ENCODE measurements around the gene TRAF3IP1. TPM values are rescaled to one million over a fixed set of nuclear protein-coding genes. Genes with fewer than 3 reads are reported as not detected.

TRAF3IP1 gene
- total RNA-seq, 2 experiments from 2014 or later: 5.1 to 6.9 TPM

GRCh38 chr2:238278626-238279323 is 41.5 kb upstream of the TRAF3IP1 start:
- Mint-ChIP-seq H3K27me3 (no peaks in the 10 kb centered on the region), H3K9me3 (no peaks in the 10 kb centered on the region), H3K4me1 (ENCODE audit: low read depth) (peaks cover 28% of the 10 kb centered on the region), H3K36me3 (ENCODE audit: low read depth) (peaks cover 43% of the 10 kb centered on the region), H3K27ac (no peak overlapping the region), H3K4me3 (no peak overlapping the region)
- H3K36me3 ChIP-seq (ENCODE audit: insufficient read depth, low read length): peaks cover 42% of the 10 kb centered on the region
- intact Hi-C loops (cut with DNase I, micrococcal nuclease): no loop called here
- ATAC-seq (ENCODE audit: poor library complexity) (no peak), DNase-seq (no peak)
- no peak overlapping the region for H3K27ac ChIP-seq (ENCODE audit: low read depth in 1 of 2, low read length in 2 of 2)
- no peaks in the 10 kb centered on the region for H3K9me3 ChIP-seq (ENCODE audit: control insufficient read depth in 1 of 2, insufficient read depth in 1 of 2, low read length in 2 of 2)
- no peak overlapping the region for H3K4me3 ChIP-seq (ENCODE audit: low read length)
- CTCF ChIA-PET: no interaction called here
- POLR2A ChIA-PET: no interaction called here
- TF ChIP-seq CTCF (IDR thresholded peaks at IDR 0.05): no peak
- H3K27me3 ChIP-seq (ENCODE audit: control insufficient read depth in 1 of 2, insufficient read depth in 2 of 2, low read length in 2 of 2): no peaks in the 10 kb centered on the region
- H3K4me1 ChIP-seq (ENCODE audit: insufficient read depth, low read length): peaks cover 10% of the 10 kb centered on the region

GRCh38 chr2:238279324-238279682 is 41.0 kb upstream of the TRAF3IP1 start:
- ChIA-PET CTCF (no interaction called here), POLR2A (no interaction called here)
- DNase-seq: no peak
- H3K27ac ChIP-seq (ENCODE audit: low read depth in 1 of 2, low read length in 2 of 2): no peak overlapping the region
- Mint-ChIP-seq H3K36me3 (ENCODE audit: low read depth) (peaks cover 38% of the 10 kb centered on the region), H3K4me3 (no peak overlapping the region), H3K27ac (no peak overlapping the region), H3K27me3 (no peaks in the 10 kb centered on the region), H3K4me1 (ENCODE audit: low read depth) (peaks cover 29% of the 10 kb centered on the region), H3K9me3 (no peaks in the 10 kb centered on the region)
- intact Hi-C loops (cut with DNase I, micrococcal nuclease): no loop called here
- no peak for TF ChIP-seq CTCF (IDR thresholded peaks at IDR 0.05)
- no peaks in the 10 kb centered on the region for H3K9me3 ChIP-seq (ENCODE audit: control insufficient read depth in 1 of 2, insufficient read depth in 1 of 2, low read length in 2 of 2)
- ATAC-seq (ENCODE audit: poor library complexity): no peak
- H3K36me3 ChIP-seq (ENCODE audit: insufficient read depth, low read length): peaks cover 37% of the 10 kb centered on the region
- H3K4me1 ChIP-seq (ENCODE audit: insufficient read depth, low read length): peaks cover 12% of the 10 kb centered on the region
- no peaks in the 10 kb centered on the region for H3K27me3 ChIP-seq (ENCODE audit: control insufficient read depth in 1 of 2, insufficient read depth in 2 of 2, low read length in 2 of 2)
- H3K4me3 ChIP-seq (ENCODE audit: low read length): no peak overlapping the region

- DNase-seq: no peak
- no peak overlapping the region for H3K4me3 Mint-ChIP-seq
Measured at GRCh38 chr2:238280083-238280825, 40.1 kb upstream of the TRAF3IP1 start.

More at GRCh38 chr2:238280083-238280825, 40.1 kb upstream of the TRAF3IP1 start:
- Histone ChIP-seq H3K9me3 (ENCODE audit: control insufficient read depth in 1 of 2, insufficient read depth in 1 of 2, low read length in 2 of 2) (no peaks in the 10 kb centered on the region), H3K27me3 (ENCODE audit: control insufficient read depth in 1 of 2, insufficient read depth in 2 of 2, low read length in 2 of 2) (no peaks in the 10 kb centered on the region), H3K36me3 (ENCODE audit: insufficient read depth, low read length) (peaks cover 28% of the 10 kb centered on the region), H3K4me3 (ENCODE audit: low read length) (no peak overlapping the region), H3K27ac (ENCODE audit: low read depth in 1 of 2, low read length in 2 of 2) (no peak overlapping the region), H3K4me1 (ENCODE audit: insufficient read depth, low read length) (peaks cover 12% of the 10 kb centered on the region)
- intact Hi-C loops (cut with DNase I, micrococcal nuclease): no loop called here
- POLR2A ChIA-PET: no interaction called here
- Mint-ChIP-seq H3K27ac (no peak overlapping the region), H3K9me3 (no peaks in the 10 kb centered on the region), H3K36me3 (ENCODE audit: low read depth) (peaks cover 29% of the 10 kb centered on the region), H3K27me3 (no peaks in the 10 kb centered on the region), H3K4me1 (ENCODE audit: low read depth) (peaks cover 29% of the 10 kb centered on the region)
- ATAC-seq (ENCODE audit: poor library complexity): no peak
- CTCF ChIA-PET: no interaction called here
- TF ChIP-seq CTCF (IDR thresholded peaks at IDR 0.05): no peak

Data from CD4-positive, alpha-beta T cell (primary cell).